Left ventricle myocardium superior (tissue), 1 donor: ENCODE data around the gene ERH. TPM values are rescaled to one million over a fixed set of nuclear protein-coding genes. Genes with fewer than 3 reads are reported as not detected.

Source experiments
- ATAC-seq: fragments of 200-7000 bp; cut with Tn5 transposase; one replicate; pipeline ENCODE4 v1.9.1; 2020; ENCODE audit warnings: mild to moderate bottlenecking, moderate library complexity
- DNase-seq: peaks from one replicate; pipeline ENCODE4 v3.0.0-alpha.2; 2020
- intact Hi-C: fragments of 100-400 bp; cut with micrococcal nuclease; formaldehyde crosslinking; loops from one replicate; pipeline ENCODE4 v1.11.0; 2022
- total RNA-seq: library from RNA; stranded (reverse); fragmentation: NEBNext Ultra II Directional; extraction: Animal tissue kit (Norgen Biotek cat#: 25700); gene quantifications from one replicate; pipeline ENCODE4 v1.2.1, GENCODE V29; 2021
- donor health status: DM: no; HTN: yes; CAD: no; lungs with severe emphysema.

The ERH gene
- total RNA-seq, 1 donor from 2014 or later, result 100.0 TPM

DNA sequence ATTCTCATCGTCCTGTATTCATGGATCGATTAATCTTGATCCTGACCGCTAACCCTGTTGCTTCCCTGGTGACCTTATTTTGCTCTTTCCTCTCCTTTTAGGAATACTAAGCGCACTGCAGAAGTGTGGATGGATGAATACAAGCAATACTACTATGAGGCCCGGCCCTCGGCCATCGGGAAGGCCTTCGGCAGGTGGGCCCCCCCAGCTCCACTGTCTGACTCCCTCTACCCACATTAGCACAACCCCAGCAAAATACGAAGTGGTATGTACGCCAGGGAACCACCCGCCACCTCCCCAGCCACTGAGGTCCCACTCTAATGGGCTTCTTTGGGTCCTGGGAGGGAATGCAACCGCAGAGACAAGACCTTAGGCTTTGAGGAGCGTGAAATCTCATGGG lies 58.7 kb downstream of the ERH start:
- intact Hi-C loops, result no loop called here
- DNase-seq (no peak), ATAC-seq (no peak)

GRCh38 chr14:69337984-69338383 lies 60.1 kb downstream of the ERH start:
- intact Hi-C loops, result no loop called here
- ATAC-seq (no peak), DNase-seq (no peak)

DNA sequence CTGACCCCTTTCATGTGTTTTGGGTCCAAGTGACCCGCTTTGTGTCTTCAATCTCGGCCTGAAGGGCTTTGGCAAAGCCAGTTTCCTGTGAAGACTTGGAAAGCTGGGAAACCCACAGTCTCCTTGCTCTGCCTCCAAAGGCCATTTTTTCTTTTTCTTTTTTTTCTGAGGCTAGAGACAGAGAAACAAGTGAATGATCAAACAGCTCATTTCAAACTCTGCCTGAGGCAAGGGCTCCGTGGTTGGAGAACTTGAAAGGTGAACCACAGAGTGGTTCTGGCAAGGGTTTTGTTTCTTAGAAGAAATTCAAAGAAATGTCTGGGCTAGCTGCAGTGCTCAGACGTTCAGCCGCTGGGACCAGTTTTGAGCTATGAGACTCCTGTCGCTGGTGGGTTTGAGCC lies 62.7 kb downstream of the ERH start:
- DNase-seq (no peak), ATAC-seq (no peak)
- intact Hi-C loops, result no loop called here

DNA sequence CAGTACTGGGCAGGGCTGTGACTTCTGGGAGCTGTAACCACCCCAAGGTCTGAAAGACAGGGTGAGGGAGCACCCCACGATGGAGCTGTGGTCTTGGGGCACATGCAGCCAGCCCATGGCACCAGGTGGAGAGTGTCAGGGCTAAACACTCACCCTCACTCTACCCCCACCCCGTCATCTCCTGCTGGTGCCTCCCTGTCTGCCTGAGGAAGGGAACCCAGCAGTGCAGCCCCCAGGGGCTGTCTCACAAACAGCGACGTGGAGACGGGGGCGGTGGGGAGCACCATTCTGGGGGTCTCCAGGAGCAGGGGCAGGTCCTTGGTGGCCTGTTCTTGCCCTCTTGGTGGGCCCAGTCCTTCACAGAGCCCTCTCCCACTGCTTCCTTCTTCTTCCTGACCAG lies 63.5 kb downstream of the ERH start:
- intact Hi-C loops, result no loop called here
- no peak for ATAC-seq
- DNase-seq, result no peak

DNA sequence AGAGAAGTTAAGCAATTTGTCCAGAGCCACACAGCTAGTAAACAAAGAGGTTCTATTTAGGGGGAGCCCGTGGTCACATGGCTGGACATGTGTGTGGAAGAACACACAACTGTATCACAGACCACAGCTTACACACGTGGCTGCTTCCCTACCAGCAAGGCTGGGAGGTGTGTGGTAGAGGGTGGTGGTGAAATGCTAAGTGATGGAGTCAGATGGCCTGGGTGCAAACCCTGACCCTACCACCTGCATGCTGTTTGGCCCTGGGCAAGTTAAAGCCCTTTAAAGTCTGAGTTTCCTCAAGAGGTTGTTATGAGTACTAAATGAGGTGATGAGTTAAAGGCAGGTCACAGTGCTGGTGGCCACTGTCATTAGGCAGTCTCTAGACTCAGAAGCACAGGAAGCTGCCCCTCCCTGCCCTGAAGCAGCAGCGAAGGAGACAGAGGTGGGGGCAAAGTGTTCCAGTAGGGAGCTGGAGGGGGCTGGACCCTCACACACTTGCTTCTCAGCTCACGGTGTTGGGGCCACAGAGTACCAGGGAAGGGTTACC lies 64.2 kb downstream of the ERH start:
- DNase-seq (no peak), ATAC-seq (no peak)
- intact Hi-C loops, result no loop called here

DNA sequence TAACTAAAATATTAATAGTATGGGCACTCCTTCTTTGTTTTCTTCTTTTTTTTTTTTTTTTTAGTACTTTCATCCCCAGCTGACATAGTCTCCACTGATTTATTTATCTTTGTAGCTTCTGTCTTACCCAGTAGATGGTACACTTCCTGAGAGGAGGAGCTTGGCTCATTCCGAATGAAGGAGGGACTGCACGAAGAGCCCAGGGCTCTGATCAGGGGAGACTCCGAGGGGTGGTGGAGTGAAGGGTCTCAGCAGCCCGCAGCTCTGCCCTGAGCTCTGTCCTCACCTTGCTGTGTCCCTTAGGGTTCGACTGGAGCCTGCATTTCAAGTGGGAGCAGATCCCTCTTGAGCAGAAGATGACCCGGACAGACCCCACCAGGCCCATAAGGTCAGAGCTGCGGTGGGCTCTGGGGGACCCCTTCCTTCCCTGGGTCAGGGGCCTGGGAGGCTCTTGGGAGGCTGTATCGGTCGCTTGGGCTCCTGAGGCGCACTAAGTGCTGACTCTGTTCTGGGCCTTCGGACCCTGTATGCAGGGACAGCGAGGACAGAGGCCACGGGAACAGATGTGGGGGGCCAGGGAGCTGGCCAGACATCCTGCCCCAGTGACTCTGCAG lies 65.2 kb downstream of the ERH start:
- ATAC-seq, result no peak
- intact Hi-C loops, result no loop called here
- DNase-seq, result no peak

- no peak for ATAC-seq
- intact Hi-C loops, result no loop called here
- DNase-seq, result no peak
Measured at GRCh38 chr14:69331206-69331605, 66.9 kb downstream of the ERH start.

Other genes starting within 250 kb of the ERH start
- 62.6 TPM for gene DCAF5, start 245.2 kb downstream of the ERH start, total RNA-seq
- 17.7 TPM for gene EXD2, start 206.8 kb downstream of the ERH start, total RNA-seq
- 101 TPM for gene GALNT16, start 138.1 kb downstream of the ERH start, total RNA-seq
- 18.4 TPM for gene SLC39A9, start 393 bp upstream of the ERH start, total RNA-seq
- gene PLEKHD1, start 86.4 kb upstream of the ERH start, total RNA-seq, result 0.37 TPM
- not detected for gene CCDC177, start 176.6 kb upstream of the ERH start, total RNA-seq
- 21.4 TPM for gene SUSD6, start 213.3 kb upstream of the ERH start, total RNA-seq